Neutrophil (primary cell): Measurements from ENCODE around the gene KRTCAP2.

Experiments
- H3K27ac ChIP-seq: fragments of 200-600 bp; sonication (generic); 2 replicates; pipeline ENCODE4 v1.5.1; 2016; ENCODE audit warnings: mild to moderate bottlenecking, moderate library complexity
- H3K27me3 ChIP-seq: fragments of 200-600 bp; sonication (generic); 2 replicates; pipeline ENCODE4 v1.6.0; 2016; ENCODE audit warnings: mild to moderate bottlenecking
- H3K36me3 ChIP-seq: fragments of 200-600 bp; sonication (generic); 2 replicates; pipeline ENCODE4 v1.5.1; 2017
- H3K4me1 ChIP-seq, 2 experiments: fragments of 200-600 bp in 1 of 2; sonication (generic) in 1 of 2; 1 replicate in 1 of 2; 2 replicates in 1 of 2; pipeline versions ENCODE4 v1.5.1 to v1.6.1; 2013 to 2016; ENCODE audit warnings: low read depth in 1 of 2, low read length in 1 of 2, mild to moderate bottlenecking in 1 of 2, moderate library complexity in 1 of 2; ENCODE audit not compliant: control insufficient read depth in 1 of 2, insufficient read depth in 1 of 2
- H3K4me3 ChIP-seq, 2 experiments: fragments of 200-600 bp in 1 of 2; sonication (generic) in 1 of 2; 1 replicate in 1 of 2; 2 replicates in 1 of 2; pipeline ENCODE4 v1.5.1; 2013 to 2016; ENCODE audit warnings: low read depth in 1 of 2, low read length in 1 of 2, mild to moderate bottlenecking in 1 of 2, moderate library complexity in 1 of 2
- H3K9me3 ChIP-seq: fragments of 200-600 bp; sonication (generic); 2 replicates; pipeline ENCODE4 v1.5.1; 2016
- CTCF ChIP-seq: fragments of 200-600 bp; sonication (generic); IDR thresholded peaks from 2 replicates; pipeline ENCODE4 v1.5.1; 2016; ENCODE audit warnings: antibody characterized with exemption

Gene KRTCAP2

GRCh38 chr1:155124503-155125463 is 48.3 kb downstream of the KRTCAP2 start:
- no peak for TF ChIP-seq CTCF
- Histone ChIP-seq H3K4me1 (peaks cover 28 to 31% of the 10 kb centered on the region in 2 experiments), H3K27me3 (peaks cover 71% of the 10 kb centered on the region), H3K36me3 (no peaks in the 10 kb centered on the region), H3K4me3 (no peak overlapping the region), H3K27ac (no peak overlapping the region), H3K9me3 (no peaks in the 10 kb centered on the region)

GRCh38 chr1:155123801-155124200 is 49.3 kb downstream of the KRTCAP2 start:
- Histone ChIP-seq H3K9me3 (no peaks in the 10 kb centered on the region), H3K4me3 (no peak overlapping the region), H3K27me3 (peaks cover 65% of the 10 kb centered on the region), H3K36me3 (no peaks in the 10 kb centered on the region), H3K27ac (no peak overlapping the region), H3K4me1 (peaks cover 23 to 25% of the 10 kb centered on the region in 2 experiments)
- no peak for TF ChIP-seq CTCF

- H3K4me1 ChIP-seq, result peaks cover 10% of the 10 kb centered on the region in 2 experiments
- H3K27me3 ChIP-seq, result peaks cover 51% of the 10 kb centered on the region
- no peaks in the 10 kb centered on the region for H3K36me3 ChIP-seq
- no peak overlapping the region for H3K4me3 ChIP-seq
- no peak overlapping the region for H3K27ac ChIP-seq
- no peaks in the 10 kb centered on the region for H3K9me3 ChIP-seq
- no peak for TF ChIP-seq CTCF
Measured at GRCh38 chr1:155122308-155122707, 50.8 kb downstream of the KRTCAP2 start.

GRCh38 chr1:155121249-155121648 is 51.9 kb downstream of the KRTCAP2 start:
- Histone ChIP-seq H3K4me3 (no peak overlapping the region), H3K27ac (no peak overlapping the region), H3K27me3 (peaks cover 40% of the 10 kb centered on the region), H3K36me3 (no peaks in the 10 kb centered on the region), H3K4me1 (no peaks in the 10 kb centered on the region), H3K9me3 (no peaks in the 10 kb centered on the region)
- no peak for TF ChIP-seq CTCF

GRCh38 chr1:155120253-155120652 is 52.9 kb downstream of the KRTCAP2 start:
- no peak overlapping the region for H3K4me3 ChIP-seq
- no peak overlapping the region for H3K27ac ChIP-seq
- H3K27me3 ChIP-seq, result peaks cover 30% of the 10 kb centered on the region
- H3K4me1 ChIP-seq, result no peaks in the 10 kb centered on the region
- no peaks in the 10 kb centered on the region for H3K36me3 ChIP-seq
- TF ChIP-seq CTCF, result no peak
- no peaks in the 10 kb centered on the region for H3K9me3 ChIP-seq
